Activated CD4-positive, alpha-beta T cell treated with anti-CD3 and anti-CD28 coated beads, Interleukin-2, amount 10 ng/mL, durations not matched to agents 7 days and 5 days (primary cell): ENCODE data around the gene TMEM238L. TPM values are rescaled to one million over a fixed set of nuclear protein-coding genes. Genes with fewer than 3 reads are reported as not detected.

Source experiments
- CTCF ChIA-PET: fragments of 350-600 bp; sonication (Branson Sonifier 250); formaldehyde crosslinking; loops from one replicate; lab custom pipeline; 2021; ENCODE audit warnings: antibody characterized with exemption; lab: Charles Lee
- POLR2A ChIA-PET: fragments of 350-600 bp; sonication (Branson Sonifier 250); formaldehyde crosslinking; loops from one replicate; lab custom pipeline; 2021; ENCODE audit warnings: antibody characterized with exemption; lab: Charles Lee
- DNase-seq: peaks from one replicate; pipeline ENCODE4 v3.0.0-alpha.2; 2020
- H3K27ac Mint-ChIP-seq: one replicate; pipeline ENCODE4 v1.8.0; 2021; ENCODE audit warnings: mild to moderate bottlenecking, moderate library complexity, mixed read lengths
- H3K27me3 Mint-ChIP-seq: one replicate; pipeline ENCODE4 v1.8.0; 2021; ENCODE audit warnings: mixed read lengths
- H3K36me3 Mint-ChIP-seq: one replicate; pipeline ENCODE4 v1.8.0; 2021; ENCODE audit warnings: low read depth, mixed read lengths
- H3K4me1 Mint-ChIP-seq: one replicate; pipeline ENCODE4 v1.8.0; 2021; ENCODE audit warnings: mixed read lengths
- H3K4me3 Mint-ChIP-seq: one replicate; pipeline ENCODE4 v1.8.0; 2021; ENCODE audit warnings: mild to moderate bottlenecking, moderate library complexity, mixed read lengths
- H3K9me3 Mint-ChIP-seq: one replicate; pipeline ENCODE4 v1.8.0; 2021; ENCODE audit warnings: mixed read lengths
- total RNA-seq, 2 experiments: library from RNA; stranded (reverse); gene quantifications; one replicate each; pipeline ENCODE4 v1.2.3, GENCODE V29; 2021

TMEM238L gene
- total RNA-seq, 2 experiments from 2014 or later = not detected

DNA sequence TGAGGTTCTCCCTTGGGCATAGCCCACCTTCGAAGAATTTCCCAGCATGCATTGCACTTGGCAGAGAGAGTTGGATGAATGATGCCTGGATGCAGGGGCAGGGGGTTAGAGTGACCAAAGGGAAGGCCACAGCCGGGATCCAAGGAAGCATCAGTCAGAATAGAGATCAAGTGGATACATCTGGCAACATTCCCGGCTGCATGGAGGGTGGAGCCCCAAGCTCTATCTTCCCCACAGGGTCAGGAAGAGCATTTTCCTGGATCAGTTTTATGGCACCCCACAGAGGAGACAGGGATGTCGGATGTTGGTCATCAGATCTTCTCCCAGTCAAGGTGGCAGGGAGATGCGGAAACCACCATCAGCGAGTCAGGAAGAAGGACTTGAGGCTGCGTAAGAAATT lies 21.0 kb upstream of the TMEM238L start:
- H3K4me1 Mint-ChIP-seq = no peaks in the 10 kb centered on the region
- DNase-seq = no peak
- H3K27me3 Mint-ChIP-seq = no peaks in the 10 kb centered on the region
- H3K36me3 Mint-ChIP-seq = no peaks in the 10 kb centered on the region
- ChIA-PET CTCF (interaction anchor here (0.6 kb wide), 1 partner anchor 55 kb away, joined by 3 read pairs; no protein-coding TSS in a partner anchor), POLR2A (no interaction called here)
- H3K9me3 Mint-ChIP-seq = no peaks in the 10 kb centered on the region
- no peak overlapping the region for H3K27ac Mint-ChIP-seq
- no peak overlapping the region for H3K4me3 Mint-ChIP-seq

DNA sequence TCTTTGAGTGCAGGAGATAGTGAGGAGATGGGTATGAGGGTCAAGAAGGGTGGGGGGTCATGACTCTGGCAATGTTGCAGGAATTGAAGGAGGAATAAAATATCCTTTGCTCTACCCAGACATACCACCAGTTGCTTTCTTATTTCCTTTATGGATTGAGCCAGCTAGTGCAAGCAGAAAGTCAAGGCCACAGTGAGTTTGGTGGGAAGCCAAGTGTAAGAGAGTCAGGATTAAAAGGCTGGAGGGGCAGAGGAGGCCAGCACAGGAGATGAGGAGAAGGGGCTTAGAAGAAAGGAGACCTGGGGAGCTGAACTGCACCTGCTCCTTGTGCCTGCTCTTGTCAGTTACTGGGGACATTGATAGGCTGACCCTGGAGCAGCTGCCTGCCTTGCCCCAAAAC lies 17.9 kb upstream of the TMEM238L start:
- DNase-seq = no peak
- H3K4me1 Mint-ChIP-seq = no peaks in the 10 kb centered on the region
- H3K4me3 Mint-ChIP-seq = no peak overlapping the region
- POLR2A ChIA-PET = interaction anchor here (0.6 kb wide), 1 partner anchor 48 kb away, joined by 3 read pairs; no protein-coding TSS in a partner anchor
- no peaks in the 10 kb centered on the region for H3K9me3 Mint-ChIP-seq
- H3K36me3 Mint-ChIP-seq = no peaks in the 10 kb centered on the region
- CTCF ChIA-PET = interaction anchor here (0.9 kb wide), 1 partner anchor 74 kb away, joined by 3 read pairs; no protein-coding TSS in a partner anchor
- no peak overlapping the region for H3K27ac Mint-ChIP-seq
- H3K27me3 Mint-ChIP-seq = no peaks in the 10 kb centered on the region

DNA sequence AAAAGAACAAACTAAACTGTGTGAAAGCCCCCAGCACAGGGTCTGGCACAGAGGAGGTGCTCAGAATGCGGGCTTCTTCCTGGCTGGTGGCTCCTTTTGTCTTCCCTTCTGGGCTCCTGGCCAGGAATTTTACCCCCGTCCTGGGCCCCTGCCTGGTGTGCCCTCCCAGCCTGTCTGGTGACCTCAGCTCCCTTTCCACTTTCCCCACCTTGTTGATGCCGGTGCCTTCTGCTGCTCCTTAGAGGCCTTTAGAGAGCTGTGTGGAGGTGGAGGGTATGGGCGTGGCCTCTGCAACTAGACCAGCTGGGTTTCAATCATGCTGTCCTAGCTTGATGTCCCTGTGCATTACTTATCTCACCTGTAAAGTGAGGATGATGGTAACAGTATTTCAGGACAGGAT lies 17.2 kb upstream of the TMEM238L start:
- no peak overlapping the region for H3K4me3 Mint-ChIP-seq
- ChIA-PET CTCF (no interaction called here), POLR2A (no interaction called here)
- no peak for DNase-seq
- no peaks in the 10 kb centered on the region for H3K36me3 Mint-ChIP-seq
- no peaks in the 10 kb centered on the region for H3K27me3 Mint-ChIP-seq
- no peaks in the 10 kb centered on the region for H3K9me3 Mint-ChIP-seq
- no peak overlapping the region for H3K27ac Mint-ChIP-seq
- no peaks in the 10 kb centered on the region for H3K4me1 Mint-ChIP-seq

DNA sequence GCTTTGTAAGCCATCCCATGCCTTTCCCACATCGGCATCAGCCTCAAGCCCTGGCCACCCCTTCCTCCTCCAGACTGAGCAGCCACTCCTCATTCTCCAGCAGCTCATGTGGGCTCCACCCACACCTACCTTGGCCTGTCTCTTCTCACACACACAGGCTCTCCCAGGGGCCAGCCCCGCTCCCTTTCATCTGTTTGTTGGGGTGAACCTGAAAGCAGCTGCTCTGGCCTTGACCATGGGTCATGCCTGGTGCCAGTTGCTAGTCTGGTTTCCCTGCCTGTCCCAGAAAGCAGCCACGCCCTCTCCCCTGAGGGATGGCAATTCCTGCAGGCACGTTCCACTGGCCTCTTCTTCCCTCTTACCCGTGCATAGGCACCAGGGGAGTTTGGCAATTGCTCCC lies 11.4 kb upstream of the TMEM238L start:
- Mint-ChIP-seq H3K27me3 (no peaks in the 10 kb centered on the region), H3K36me3 (no peaks in the 10 kb centered on the region), H3K4me3 (no peak overlapping the region), H3K4me1 (no peaks in the 10 kb centered on the region), H3K9me3 (no peaks in the 10 kb centered on the region), H3K27ac (no peak overlapping the region)
- no peak for DNase-seq
- POLR2A ChIA-PET = no interaction called here
- CTCF ChIA-PET = no interaction called here

DNA sequence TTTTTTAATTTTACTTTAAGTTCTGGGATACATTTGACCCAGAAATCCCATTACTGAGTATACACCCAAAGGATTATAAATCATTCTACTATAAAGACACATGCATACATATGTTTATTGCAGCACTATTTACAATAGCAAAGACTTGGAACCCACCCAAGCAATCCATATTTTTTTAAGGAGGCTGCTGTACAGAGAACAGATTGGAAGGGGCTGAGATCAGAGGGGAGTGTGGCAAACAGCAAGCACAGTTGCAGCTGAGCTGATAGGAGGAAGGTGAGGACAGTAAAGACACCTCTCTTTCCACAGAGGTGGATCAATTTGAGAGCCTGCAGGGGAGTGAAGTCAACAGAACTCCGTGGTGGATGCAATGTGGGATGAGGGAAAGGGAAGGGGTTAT lies 10.2 kb upstream of the TMEM238L start:
- no peak overlapping the region for H3K27ac Mint-ChIP-seq
- H3K4me1 Mint-ChIP-seq = no peaks in the 10 kb centered on the region
- no peak for DNase-seq
- H3K27me3 Mint-ChIP-seq = no peaks in the 10 kb centered on the region
- ChIA-PET CTCF (no interaction called here), POLR2A (no interaction called here)
- no peaks in the 10 kb centered on the region for H3K9me3 Mint-ChIP-seq
- H3K36me3 Mint-ChIP-seq = no peaks in the 10 kb centered on the region
- H3K4me3 Mint-ChIP-seq = no peak overlapping the region

DNA sequence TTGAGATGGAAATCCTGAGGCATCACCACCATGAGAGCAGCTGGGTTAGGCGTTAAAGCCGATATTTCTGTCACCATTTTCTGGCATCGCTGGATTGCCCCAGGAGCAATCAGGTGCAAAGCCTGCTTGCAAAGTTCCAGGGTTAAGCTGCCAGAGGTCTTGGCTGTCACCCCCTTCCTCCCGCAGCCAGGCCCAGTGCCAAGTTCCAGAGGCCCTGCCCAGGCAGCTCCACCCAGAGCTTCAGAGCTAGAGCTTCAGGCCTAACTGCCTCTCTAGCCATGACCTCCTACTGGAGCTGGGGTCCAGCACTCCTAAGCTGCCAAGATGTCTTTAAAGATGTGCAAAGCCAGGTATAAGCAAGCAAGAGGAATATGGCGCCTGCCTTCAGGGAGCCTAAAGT lies 8.8 kb upstream of the TMEM238L start:
- H3K9me3 Mint-ChIP-seq = no peaks in the 10 kb centered on the region
- ChIA-PET POLR2A (no interaction called here), CTCF (interaction anchor here (0.9 to 1.3 kb wide), 2 partner anchors 10 to 23 kb away, joined by 3 to 5 read pairs; no protein-coding TSS in a partner anchor)
- H3K4me1 Mint-ChIP-seq = no peaks in the 10 kb centered on the region
- H3K4me3 Mint-ChIP-seq = no peak overlapping the region
- H3K27me3 Mint-ChIP-seq = no peaks in the 10 kb centered on the region
- no peak overlapping the region for H3K27ac Mint-ChIP-seq
- no peaks in the 10 kb centered on the region for H3K36me3 Mint-ChIP-seq
- DNase-seq = no peak

DNA sequence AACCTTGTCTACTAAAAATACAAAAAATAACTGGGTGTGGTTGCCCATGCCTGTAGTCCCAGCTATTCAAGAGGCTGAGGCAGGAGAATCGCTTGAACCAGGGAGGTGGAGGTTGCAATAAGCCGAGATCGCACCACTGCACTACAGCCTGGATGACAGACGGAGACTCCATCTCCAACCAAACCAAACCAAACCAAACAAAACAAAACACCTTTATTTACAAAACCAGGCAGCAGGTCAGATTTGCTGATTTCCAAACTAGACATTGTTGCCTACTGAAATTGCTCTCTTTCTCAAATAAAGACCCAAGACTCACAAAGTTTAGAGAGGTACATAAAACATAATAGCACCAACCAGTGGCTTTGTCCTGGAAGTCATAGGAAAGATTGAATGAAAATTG lies 5.7 kb upstream of the TMEM238L start:
- H3K27ac Mint-ChIP-seq = no peak overlapping the region
- no peaks in the 10 kb centered on the region for H3K27me3 Mint-ChIP-seq
- no peak for DNase-seq
- H3K9me3 Mint-ChIP-seq = no peaks in the 10 kb centered on the region
- ChIA-PET POLR2A (no interaction called here), CTCF (no interaction called here)
- no peak overlapping the region for H3K4me3 Mint-ChIP-seq
- H3K4me1 Mint-ChIP-seq = no peaks in the 10 kb centered on the region
- H3K36me3 Mint-ChIP-seq = no peaks in the 10 kb centered on the region

DNA sequence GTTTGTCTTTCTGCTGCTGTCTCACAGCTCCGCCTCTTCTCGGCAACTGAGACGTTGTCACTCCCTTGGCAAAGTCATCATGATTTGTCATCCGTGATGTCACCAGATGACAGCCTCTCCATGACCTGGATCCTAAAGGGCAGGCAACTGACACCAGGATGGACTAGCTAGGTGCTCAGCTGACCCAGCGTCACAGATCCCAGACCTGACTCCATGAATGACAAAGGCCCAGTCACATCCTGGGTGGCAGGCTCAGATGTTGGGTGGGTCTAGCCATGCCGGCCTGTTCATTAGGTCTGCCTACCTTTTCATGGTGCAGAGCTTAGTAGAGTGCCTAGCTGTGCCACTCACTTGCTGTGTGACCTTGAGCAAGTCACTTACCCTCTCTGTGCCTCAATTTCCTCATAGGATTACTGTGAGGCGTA lies 3.8 kb upstream of the TMEM238L start:
- Mint-ChIP-seq H3K27ac (no peak overlapping the region), H3K4me1 (no peaks in the 10 kb centered on the region), H3K36me3 (no peaks in the 10 kb centered on the region), H3K27me3 (no peaks in the 10 kb centered on the region), H3K4me3 (no peak overlapping the region), H3K9me3 (no peaks in the 10 kb centered on the region)
- POLR2A ChIA-PET = no interaction called here
- no peak for DNase-seq
- CTCF ChIA-PET = no interaction called here

DNA sequence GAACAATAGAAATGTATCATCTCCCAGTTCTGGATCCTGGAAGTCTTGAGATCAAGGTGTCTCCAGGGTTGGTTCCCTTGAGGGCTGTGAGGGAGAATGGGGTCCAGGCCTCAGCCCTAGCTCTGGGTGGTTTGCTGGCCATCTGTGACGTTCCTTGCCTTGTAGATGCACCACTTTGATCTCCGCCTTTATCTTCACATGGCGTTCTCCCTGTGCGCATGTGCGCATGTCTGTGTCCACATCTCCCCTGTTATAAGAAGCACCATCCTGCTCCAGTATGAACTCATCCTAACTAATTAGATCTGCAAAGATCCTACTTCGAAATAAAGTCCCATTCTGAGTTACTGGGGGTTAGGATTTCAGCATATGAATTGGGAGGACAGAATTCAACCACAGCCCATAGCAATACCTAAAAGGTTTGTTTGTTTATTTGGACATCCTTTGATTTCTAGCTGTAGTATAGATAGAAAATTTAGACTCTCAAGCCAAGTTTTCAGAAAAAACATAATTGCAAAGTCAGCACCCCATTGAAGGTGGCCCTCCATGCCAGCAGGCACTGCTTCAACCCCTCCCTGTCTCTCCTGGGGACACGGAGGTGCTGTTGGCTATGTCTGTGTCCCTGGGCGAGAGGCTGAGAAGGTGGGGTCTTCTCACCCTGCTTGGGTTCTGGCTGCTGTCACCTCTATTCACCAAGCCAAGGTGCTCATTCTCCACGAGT lies 2.8 kb upstream of the TMEM238L start:
- Mint-ChIP-seq H3K27ac (no peak overlapping the region), H3K9me3 (no peaks in the 10 kb centered on the region), H3K4me1 (no peaks in the 10 kb centered on the region), H3K27me3 (no peaks in the 10 kb centered on the region), H3K36me3 (no peaks in the 10 kb centered on the region), H3K4me3 (no peak overlapping the region)
- CTCF ChIA-PET = no interaction called here
- DNase-seq = no peak
- POLR2A ChIA-PET = no interaction called here

DNA sequence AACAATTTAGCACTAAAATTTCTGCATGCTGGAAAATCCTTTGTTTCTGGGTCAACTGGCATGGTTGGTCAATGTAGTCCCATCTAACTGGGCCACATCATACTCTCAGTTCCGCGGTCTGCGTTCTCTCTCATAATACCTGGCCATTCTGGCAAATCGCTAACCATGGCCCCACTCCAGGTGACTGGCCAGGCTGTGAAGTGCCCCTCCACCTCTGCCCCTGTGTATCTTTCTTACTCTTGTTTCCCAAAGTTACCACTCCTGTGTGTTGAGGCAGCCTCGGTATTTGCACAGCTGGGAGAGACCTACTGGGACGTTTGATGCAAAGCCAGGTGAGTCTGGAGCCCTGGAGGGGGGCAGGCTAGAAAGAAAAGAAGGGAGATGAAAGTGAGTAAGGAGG lies 2.0 kb upstream of the TMEM238L start:
- no peak for DNase-seq
- Mint-ChIP-seq H3K4me1 (no peaks in the 10 kb centered on the region), H3K9me3 (no peaks in the 10 kb centered on the region), H3K27me3 (no peaks in the 10 kb centered on the region), H3K4me3 (no peak overlapping the region), H3K36me3 (no peaks in the 10 kb centered on the region), H3K27ac (no peak overlapping the region)
- POLR2A ChIA-PET = no interaction called here
- CTCF ChIA-PET = no interaction called here

DNA sequence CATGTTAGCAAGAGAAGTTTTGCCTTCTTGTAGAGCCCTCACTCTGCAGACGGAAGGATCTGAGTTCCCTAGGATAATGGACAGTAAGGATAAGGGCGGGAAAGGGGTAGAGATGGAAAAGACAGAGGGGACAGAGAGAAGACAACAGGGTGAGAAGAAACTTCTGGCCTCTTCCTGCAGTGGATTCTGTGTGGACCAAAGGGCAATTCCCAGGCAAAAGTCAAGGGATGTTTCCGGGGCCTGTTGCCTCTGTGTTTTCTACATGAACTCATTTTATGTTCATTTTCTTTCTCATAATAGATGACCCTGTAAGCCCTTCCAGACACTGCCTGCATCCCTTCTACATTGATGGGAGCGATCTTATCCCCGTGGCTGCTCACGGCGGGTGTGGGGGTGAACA lies 647 bp upstream of the TMEM238L start:
- no peak overlapping the region for H3K27ac Mint-ChIP-seq
- no peak overlapping the region for H3K4me3 Mint-ChIP-seq
- no peaks in the 10 kb centered on the region for H3K4me1 Mint-ChIP-seq
- H3K9me3 Mint-ChIP-seq = no peaks in the 10 kb centered on the region
- ChIA-PET POLR2A (no interaction called here), CTCF (no interaction called here)
- no peak for DNase-seq
- no peaks in the 10 kb centered on the region for H3K27me3 Mint-ChIP-seq
- no peaks in the 10 kb centered on the region for H3K36me3 Mint-ChIP-seq

DNA sequence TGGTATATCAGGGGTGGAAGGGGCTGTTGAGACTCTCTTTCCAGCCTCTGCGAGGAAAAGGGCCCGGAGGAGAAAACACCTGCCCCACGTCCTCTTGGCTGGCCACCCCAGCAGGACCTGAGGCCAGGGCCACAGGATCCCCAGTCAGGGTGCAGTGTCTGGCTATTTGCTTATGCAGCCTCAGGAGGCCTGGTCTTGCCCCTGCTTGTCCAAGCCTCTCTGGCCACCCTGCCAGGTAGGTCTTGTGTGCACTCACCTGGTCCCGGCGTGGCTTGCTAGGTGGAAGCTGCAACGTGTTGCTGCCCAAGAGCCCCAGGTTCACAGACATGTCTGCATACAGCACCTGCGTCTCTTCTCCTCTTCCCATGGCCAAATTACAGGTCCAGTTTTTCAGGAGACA lies 549 bp downstream of the TMEM238L start:
- ChIA-PET CTCF (no interaction called here), POLR2A (no interaction called here)
- no peak for DNase-seq
- no peaks in the 10 kb centered on the region for H3K36me3 Mint-ChIP-seq
- no peaks in the 10 kb centered on the region for H3K9me3 Mint-ChIP-seq
- no peaks in the 10 kb centered on the region for H3K4me1 Mint-ChIP-seq
- H3K4me3 Mint-ChIP-seq = no peak overlapping the region
- no peaks in the 10 kb centered on the region for H3K27me3 Mint-ChIP-seq
- no peak overlapping the region for H3K27ac Mint-ChIP-seq

DNA sequence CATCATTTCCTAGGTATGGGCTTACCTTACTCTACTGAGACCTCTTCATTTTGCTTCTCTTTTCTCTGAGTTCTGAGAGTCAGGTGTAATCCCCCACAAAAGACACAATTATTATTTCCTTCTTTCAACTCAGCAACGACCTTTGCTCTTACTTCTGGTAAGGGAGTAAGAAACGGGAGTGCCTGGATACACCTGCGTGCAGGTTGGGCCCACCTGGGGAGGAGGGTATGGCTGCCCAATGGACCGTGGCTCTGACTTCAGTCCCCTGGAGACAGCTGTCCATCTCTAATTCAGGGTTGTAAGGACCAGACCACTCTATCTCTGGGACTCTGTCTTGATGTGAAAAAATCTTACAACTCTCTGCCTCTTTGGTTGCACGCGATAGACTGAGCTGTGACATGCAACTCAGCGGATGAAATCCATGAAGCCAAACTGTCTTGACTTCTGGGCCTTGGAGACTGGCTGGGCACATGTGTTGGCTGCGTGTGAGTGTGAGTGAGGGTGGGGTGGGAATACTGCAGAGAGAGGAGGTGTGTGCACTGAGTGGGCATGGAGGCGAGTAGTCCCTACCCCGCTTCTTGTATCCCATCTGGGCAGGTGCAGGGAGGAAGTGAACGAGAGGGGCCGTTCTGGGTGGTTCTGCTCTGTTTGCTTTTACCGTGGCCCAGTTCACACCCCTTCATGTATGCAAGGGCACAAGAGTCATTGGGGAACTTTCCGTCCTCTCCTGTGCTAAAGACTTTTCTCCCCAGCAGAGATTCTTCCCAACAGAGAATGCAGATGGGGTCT lies 1.2 kb downstream of the TMEM238L start:
- DNase-seq = no peak
- no peak overlapping the region for H3K27ac Mint-ChIP-seq
- ChIA-PET CTCF (no interaction called here), POLR2A (no interaction called here)
- no peaks in the 10 kb centered on the region for H3K9me3 Mint-ChIP-seq
- H3K4me1 Mint-ChIP-seq = no peaks in the 10 kb centered on the region
- H3K27me3 Mint-ChIP-seq = no peaks in the 10 kb centered on the region
- H3K4me3 Mint-ChIP-seq = no peak overlapping the region
- H3K36me3 Mint-ChIP-seq = no peaks in the 10 kb centered on the region
